Parathyroid adenoma (tissue), 2 donors: Measurements from ENCODE around the gene CTBP2.

Experiments used
- H2AFZ ChIP-seq: fragments of 300-600 bp; sonication (generic); one replicate; pipeline ENCODE4 v1.7.0; 2017; ENCODE audit warnings: antibody characterized with exemption, mild to moderate bottlenecking
- H3K27ac ChIP-seq: fragments of 300-600 bp; sonication (generic); one replicate; pipeline ENCODE4 v1.7.0; 2017
- H3K27me3 ChIP-seq: fragments of 300-600 bp; sonication (generic); one replicate; pipeline ENCODE4 v1.7.0; 2017; ENCODE audit warnings: low read length; ENCODE audit not compliant: control insufficient read depth, insufficient read depth
- H3K36me3 ChIP-seq: fragments of 300-600 bp; sonication (generic); one replicate; pipeline ENCODE4 v1.7.0; 2017; ENCODE audit warnings: low read length; ENCODE audit not compliant: control insufficient read depth, insufficient read depth
- H3K4me1 ChIP-seq: fragments of 300-600 bp; sonication (generic); one replicate; pipeline ENCODE4 v1.7.0; 2017; ENCODE audit warnings: control low read depth
- H3K4me2 ChIP-seq: fragments of 300-600 bp; sonication (generic); one replicate; pipeline ENCODE4 v1.7.0; 2017; ENCODE audit warnings: low read length
- H3K4me3 ChIP-seq: fragments of 300-600 bp; sonication (generic); one replicate; pipeline ENCODE4 v1.7.0; 2017; ENCODE audit warnings: low read depth, low read length
- H3K79me2 ChIP-seq: fragments of 300-600 bp; sonication (generic); one replicate; pipeline ENCODE4 v1.7.0; 2017; ENCODE audit warnings: control low read depth
- H3K9ac ChIP-seq: fragments of 300-600 bp; sonication (generic); one replicate; pipeline ENCODE4 v1.7.0; 2017; ENCODE audit warnings: mild to moderate bottlenecking
- H3K9me3 ChIP-seq: fragments of 300-600 bp; sonication (generic); one replicate; pipeline ENCODE4 v1.7.0; 2017; ENCODE audit warnings: low read length; ENCODE audit not compliant: control insufficient read depth
- CTCF ChIP-seq: fragments of 300-600 bp; sonication (generic); IDR thresholded peaks from one replicate; pipeline ENCODE4 v1.7.0; 2017; ENCODE audit warnings: antibody characterized with exemption, mild to moderate bottlenecking
- donor health status: primary hyperparathyroidism.

CTBP2 gene

GRCh38 chr10:125169279-125169678 lies 8.9 kb upstream of the CTBP2 start:
- Histone ChIP-seq H3K9me3 (no peaks in the 10 kb centered on the region), H3K79me2 (no peaks in the 10 kb centered on the region), H3K9ac (no peak overlapping the region), H3K36me3 (no peaks in the 10 kb centered on the region), H2AFZ (peak overlapping the region; percentile 13), H3K27ac (no peak overlapping the region), H3K27me3 (no peaks in the 10 kb centered on the region), H3K4me1 (peaks cover 5% of the 10 kb centered on the region), H3K4me2 (no peak overlapping the region), H3K4me3 (no peak overlapping the region)
- TF ChIP-seq CTCF = no peak

- Histone ChIP-seq H3K9me3 (no peaks in the 10 kb centered on the region), H2AFZ (no peak overlapping the region), H3K4me1 (peaks cover 7% of the 10 kb centered on the region), H3K27me3 (no peaks in the 10 kb centered on the region), H3K4me2 (no peak overlapping the region), H3K36me3 (no peaks in the 10 kb centered on the region), H3K4me3 (no peak overlapping the region), H3K9ac (no peak overlapping the region), H3K27ac (no peak overlapping the region), H3K79me2 (no peaks in the 10 kb centered on the region)
- TF ChIP-seq CTCF = no peak
These were observed 6.3 kb upstream of the CTBP2 start for GRCh38 chr10:125166658-125167057.

GRCh38 chr10:125165584-125166573 lies 5.5 kb upstream of the CTBP2 start:
- H3K36me3 ChIP-seq = no peaks in the 10 kb centered on the region
- no peaks in the 10 kb centered on the region for H3K27me3 ChIP-seq
- H3K9me3 ChIP-seq = no peaks in the 10 kb centered on the region
- H3K4me2 ChIP-seq = no peak overlapping the region
- H2AFZ ChIP-seq = no peak overlapping the region
- H3K4me3 ChIP-seq = no peak overlapping the region
- peaks cover 7% of the 10 kb centered on the region for H3K4me1 ChIP-seq
- H3K79me2 ChIP-seq = no peaks in the 10 kb centered on the region
- no peak for TF ChIP-seq CTCF
- no peak overlapping the region for H3K9ac ChIP-seq
- no peak overlapping the region for H3K27ac ChIP-seq

- H3K9ac ChIP-seq = no peak overlapping the region
These were observed 4.1 kb upstream of the CTBP2 start for GRCh38 chr10:125164421-125164820.

More at GRCh38 chr10:125164421-125164820, 4.1 kb upstream of the CTBP2 start:
- Histone ChIP-seq H3K4me2 (no peak overlapping the region), H2AFZ (no peak overlapping the region), H3K27me3 (no peaks in the 10 kb centered on the region), H3K27ac (no peak overlapping the region), H3K9me3 (no peaks in the 10 kb centered on the region), H3K4me1 (peaks cover 7% of the 10 kb centered on the region), H3K79me2 (no peaks in the 10 kb centered on the region), H3K36me3 (no peaks in the 10 kb centered on the region), H3K4me3 (no peak overlapping the region)
- no peak for TF ChIP-seq CTCF
